Endothelial cell of hepatic sinusoid (primary cell): Measurements from ENCODE around the gene LRRC45.

Experiments
- in situ Hi-C: cut with HindIII; loops from 2 replicates; pipeline ENCODE4 v1.10.0; 2017; ENCODE audit warnings: low sequenced_read_pairs

The LRRC45 gene

DNA sequence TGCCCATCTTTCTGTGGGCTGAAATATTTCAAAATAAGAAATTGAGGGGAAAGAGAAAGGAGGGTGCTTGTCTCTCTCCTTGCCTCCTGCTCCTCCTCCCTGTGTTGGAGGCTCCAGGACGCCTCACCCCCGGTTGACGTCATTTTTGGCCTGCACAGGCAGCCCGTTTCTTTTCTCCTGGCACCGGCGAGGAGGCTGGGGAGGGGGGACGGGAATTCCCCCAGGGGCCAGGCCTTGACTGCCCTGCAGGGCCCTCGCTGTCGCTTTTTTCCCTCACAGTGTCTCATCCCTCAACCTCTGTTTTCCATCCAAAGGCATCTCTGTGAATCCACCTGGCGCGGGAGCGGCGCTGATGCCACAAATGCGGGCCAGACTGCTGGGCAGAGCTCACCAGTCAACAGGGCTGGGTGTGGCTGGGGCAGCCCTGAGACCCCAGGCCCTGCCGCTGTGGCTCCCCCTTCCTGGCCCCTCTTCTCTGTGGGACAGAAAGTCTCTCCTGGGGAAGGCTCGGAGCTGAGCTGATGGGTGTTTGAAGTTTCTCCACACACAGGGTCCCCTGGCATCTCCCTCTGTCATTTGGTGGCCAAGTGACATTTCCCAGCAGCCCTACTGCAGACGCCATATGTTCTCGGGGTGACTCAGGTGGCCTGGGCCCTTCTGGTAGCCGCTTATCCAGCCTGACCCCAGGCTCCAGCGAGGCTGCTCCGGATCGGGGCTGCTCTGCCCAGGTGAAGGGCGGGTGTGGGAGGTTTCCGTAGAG lies 16.5 kb upstream of the LRRC45 start:
- in situ Hi-C loops: no loop called here

DNA sequence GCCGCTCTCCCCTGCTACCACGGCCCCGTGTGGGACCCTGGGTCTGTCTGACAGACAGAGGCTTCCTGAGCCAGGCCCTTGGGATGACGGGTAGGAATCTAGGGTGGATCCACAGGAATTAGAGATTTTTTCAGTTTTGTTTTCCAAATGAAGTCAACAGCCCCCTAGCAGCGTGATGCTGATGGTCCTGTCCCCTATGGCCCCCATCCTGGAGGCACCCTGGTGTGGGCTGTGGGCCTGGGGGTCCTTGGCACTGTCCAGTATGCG lies 15.9 kb upstream of the LRRC45 start:
- in situ Hi-C loops: no loop called here

DNA sequence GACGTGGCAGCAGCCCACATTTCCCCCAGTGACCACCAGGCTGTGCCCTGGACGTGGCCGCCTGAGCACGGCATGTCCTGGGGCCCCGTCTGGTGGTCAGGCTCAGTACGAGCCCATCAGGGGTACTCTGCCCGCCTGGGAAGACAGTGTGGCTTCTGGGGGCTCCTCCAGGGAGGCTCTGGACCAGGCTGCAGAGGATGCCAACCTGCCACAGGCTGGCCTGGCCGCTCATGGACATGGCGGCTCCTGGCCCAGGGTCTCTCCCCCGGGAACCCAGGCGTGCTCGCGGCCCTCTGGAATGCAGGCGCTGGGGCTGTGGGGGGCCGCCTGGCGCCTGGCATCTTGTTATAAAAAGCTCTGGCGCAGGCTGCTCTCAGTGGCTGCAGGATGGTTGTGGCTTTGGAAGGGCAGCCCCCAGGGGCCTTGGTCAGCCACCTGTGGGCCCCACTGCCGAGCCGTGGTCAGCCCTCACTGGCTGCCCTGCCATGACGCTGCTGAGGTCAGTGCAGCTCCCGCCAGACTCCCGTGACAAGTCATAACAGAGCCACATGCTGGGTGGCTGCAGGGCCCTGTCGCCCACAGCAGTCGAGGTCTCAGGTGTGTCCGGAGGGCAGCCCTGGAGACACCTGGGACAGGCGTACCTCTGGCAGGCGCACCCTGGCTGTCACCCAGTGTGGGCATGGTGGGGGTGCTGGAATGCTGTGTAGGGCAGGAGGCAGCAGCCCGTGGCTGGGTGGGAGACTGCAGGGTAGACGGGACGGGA lies 15.4 kb upstream of the LRRC45 start:
- in situ Hi-C loops: no loop called here

DNA sequence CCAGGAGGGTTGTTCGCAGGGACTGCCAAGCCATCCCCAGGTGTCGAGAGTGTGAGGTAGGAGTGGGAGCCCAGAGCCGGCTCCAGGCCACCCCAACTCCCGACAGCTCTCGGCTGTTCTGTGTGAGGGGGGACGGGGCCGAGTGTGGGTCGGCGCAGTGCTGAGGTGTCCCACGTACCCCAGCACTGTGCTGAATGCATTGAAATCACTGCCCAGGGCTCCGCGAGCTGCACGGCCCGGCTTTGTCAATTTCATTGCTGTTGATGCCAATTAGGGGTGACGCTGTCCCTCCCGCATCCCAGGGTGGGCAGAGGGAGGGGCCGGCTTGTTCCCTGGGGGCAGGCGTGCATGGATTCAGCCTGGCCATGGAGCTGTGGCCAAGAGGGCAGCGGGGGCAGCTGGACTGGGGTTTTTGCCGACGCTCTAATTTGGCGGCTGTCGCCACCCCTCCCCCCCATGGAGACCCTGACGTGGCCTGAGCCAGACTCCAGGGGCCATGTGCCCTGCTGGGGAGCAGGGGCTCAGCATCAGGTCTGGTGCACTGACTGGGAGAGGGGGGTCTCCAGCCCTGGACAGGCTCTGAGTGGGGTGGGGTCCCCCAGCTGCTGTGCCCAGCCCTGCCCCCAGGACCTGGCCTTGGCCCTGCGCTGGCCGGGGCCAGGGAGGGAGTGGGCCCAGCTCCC lies 14.7 kb upstream of the LRRC45 start:
- in situ Hi-C loops: no loop called here

DNA sequence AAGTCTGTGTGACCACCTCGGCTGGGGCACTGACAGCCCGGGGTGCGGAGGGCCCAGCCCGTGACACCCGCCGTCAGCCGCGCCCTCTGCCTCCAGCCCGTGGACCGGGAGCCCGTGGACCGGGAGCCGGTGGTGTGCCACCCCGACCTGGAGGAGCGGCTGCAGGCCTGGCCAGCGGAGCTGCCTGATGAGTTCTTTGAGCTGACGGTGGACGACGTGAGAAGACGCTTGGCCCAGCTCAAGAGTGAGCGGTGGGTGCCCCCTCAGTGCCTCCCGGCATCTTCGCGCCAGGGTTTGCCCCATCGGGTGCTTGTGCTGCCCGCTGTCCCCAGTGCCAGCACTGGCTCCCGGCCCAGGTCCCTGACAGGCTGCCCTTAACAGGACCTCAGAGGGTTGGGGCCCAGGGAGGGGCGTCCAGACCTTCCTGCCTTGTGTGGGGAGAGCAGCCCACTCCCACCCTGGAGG lies 14.1 kb upstream of the LRRC45 start:
- in situ Hi-C loops: no loop called here

DNA sequence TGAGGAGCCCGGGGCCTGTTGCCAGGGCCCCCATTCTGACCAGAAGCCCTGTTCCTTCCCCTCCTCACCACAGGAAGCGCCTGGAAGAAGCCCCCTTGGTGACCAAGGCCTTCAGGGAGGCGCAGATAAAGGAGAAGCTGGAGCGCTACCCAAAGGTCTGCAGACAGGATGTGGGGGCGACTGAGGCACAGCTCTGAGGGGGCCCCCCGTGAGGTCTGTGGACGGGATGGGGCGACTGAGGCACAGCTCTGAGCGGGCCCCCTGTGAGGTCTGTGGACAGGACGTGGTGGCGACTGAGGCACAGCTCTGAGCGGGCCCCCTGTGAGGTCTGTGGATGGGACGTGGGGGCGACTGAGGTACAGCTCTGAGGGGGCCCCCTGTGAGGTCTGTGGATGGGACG lies 13.7 kb upstream of the LRRC45 start:
- in situ Hi-C loops: no loop called here

DNA sequence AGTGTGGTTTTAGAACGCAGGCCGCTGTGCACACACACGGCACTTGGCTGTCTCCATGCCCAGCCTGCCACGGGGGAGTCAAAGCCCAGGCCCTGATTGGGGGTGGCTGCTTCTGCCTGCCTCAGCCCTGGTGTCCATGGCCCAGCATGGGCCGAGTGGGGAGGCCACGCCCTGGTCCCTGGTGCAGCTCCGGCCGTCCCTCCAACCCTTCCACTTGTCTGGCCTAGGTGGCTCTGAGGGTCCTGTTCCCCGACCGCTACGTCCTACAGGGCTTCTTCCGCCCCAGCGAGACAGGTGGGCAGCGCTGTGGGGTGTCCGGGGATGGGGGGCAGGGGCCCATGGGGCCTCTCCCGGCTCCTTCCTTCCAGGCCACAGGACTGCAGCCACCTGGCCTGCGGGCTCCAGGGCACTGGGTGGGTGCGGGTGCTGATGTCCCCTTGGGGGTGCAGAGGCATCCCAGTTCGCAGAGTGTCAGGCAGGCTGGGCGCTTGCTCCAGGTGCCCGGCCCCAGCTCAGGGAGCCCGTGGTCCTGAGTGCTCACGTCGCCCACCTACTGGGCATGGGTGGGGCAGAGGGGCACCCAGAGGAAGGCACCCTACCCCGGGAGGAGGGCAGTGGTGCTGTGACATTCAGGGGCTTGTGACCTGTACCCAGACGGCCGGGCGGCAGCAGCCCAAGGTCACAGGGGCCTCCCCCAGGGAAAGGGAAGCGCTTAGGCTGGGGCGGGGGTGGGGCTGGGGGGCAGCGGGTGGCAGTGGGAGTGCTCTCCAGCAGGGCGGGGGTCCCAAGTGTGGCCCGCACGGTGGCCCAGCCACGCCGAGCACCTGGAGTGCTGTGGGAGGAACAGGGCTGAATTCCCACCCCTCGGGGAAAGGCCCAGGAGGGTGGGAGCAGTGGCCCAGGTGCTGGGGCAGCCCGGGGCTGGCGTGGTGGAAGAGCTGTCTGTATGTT lies 12.3 kb upstream of the LRRC45 start:
- in situ Hi-C loops: loop anchor here (10.0 kb wide), 1 partner anchor 404 kb away; the partner anchor contains the start of genes HEXD and OGFOD3

DNA sequence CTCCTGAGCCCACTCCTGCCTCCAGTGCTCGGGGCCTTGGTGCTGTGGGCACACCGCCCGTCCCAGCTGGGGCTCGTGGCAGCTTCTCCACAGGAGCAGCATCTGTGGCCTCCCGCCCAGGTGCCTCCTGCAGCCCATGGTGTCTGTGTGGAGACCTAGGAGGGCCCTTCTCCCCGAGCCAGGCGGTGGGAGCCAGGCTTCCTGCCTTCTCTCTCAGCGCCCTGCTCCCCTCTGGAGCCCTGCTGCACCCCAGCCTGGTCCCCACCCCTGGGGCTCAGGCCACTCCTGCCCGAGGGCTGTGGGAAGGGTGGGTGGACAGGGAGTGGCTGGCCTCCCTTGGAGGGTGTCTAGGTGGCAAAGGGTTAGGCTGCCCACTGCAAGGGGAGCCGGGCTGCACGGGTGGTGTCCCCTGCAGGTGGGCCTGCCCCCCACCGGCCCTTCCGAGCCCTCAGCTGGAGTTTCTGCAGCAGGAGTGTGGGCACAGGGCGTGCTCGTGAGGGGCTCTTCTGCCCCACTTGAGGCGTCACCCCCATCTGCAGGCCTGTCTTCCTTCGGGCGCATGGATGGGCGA lies 11.4 kb upstream of the LRRC45 start:
- in situ Hi-C loops: loop anchor here (10.0 kb wide), 1 partner anchor 403 kb away; the partner anchor contains the start of genes HEXD and OGFOD3

DNA sequence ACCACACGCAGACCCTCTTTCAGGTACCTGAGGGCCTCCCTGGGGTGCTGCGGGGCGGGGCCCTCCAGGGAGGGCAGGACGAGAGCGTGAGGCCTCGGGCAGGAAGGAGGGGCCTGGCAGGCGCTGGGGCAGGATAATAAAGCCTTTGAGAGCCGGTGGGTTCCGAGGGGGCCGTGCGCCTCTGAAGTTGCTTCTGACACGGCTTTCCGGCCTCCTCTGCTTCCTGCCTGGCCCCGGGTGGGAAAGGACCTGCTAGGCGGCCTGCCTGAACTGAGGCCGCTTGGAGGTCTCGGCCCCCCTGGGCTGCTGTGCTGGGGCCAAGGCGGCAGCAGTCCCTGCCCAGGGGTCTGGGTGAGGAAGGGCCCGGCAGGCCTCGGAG lies 10.9 kb upstream of the LRRC45 start:
- in situ Hi-C loops: loop anchor here (10.0 kb wide), 1 partner anchor 403 kb away; the partner anchor contains the start of genes HEXD and OGFOD3

DNA sequence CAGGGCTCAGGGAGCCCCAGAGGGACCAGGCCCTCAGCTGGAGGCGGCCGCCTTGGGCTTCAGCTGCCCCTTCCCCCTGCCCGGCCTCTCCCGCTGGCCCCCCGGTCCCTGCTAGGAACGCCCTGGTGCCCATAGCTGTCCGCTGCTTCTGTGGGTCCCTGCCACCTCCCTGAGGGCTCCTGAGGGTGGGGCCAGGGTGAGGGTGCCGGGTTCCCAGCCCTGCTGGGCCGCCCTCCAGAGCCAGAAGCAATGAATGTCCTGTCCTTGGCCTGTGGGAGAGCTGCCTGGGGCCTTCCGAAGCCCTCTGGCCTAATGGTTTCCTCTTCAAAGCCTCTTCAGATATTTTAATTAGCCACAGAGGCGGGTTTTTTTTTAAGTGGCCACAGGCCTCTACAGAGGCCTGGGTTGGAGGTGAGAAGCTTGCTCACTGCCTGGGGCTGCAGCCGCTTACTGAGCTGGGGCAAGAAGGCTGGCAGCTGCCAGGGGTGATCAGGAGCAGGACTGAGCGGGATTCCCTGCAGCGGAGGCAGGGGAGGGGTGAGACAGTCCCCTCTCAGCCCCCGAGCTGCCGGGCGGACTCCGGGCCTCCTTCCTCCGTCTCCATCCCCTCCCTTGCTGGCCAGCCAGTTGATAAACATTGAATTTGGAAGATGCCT lies 10.3 kb upstream of the LRRC45 start:
- in situ Hi-C loops: loop anchor here (10.0 kb wide), 1 partner anchor 402 kb away; the partner anchor contains the start of genes HEXD and OGFOD3

DNA sequence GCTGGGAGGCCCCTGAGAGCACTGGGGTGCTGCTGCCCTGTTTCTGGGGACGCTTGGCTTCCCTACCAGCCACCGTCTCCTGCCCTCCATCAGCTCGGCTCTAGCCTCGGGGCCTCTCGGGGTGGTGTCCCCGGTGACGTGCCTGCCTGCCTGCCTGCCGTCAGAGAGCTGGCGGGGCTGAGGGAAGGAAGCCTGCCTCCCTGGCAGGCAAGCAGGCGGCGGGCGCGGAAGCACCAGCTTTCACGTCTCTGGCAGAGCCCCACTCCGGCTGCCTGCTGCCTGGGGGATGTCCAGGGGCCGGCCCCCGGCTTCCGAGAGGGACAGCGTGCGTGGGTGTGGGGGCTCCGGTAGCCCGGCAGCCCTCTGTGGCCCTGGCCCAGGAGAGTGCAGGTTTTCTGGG lies 9.8 kb upstream of the LRRC45 start:
- in situ Hi-C loops: loop anchor here (10.0 kb wide), 1 partner anchor 401 kb away; the partner anchor contains the start of genes HEXD and OGFOD3

DNA sequence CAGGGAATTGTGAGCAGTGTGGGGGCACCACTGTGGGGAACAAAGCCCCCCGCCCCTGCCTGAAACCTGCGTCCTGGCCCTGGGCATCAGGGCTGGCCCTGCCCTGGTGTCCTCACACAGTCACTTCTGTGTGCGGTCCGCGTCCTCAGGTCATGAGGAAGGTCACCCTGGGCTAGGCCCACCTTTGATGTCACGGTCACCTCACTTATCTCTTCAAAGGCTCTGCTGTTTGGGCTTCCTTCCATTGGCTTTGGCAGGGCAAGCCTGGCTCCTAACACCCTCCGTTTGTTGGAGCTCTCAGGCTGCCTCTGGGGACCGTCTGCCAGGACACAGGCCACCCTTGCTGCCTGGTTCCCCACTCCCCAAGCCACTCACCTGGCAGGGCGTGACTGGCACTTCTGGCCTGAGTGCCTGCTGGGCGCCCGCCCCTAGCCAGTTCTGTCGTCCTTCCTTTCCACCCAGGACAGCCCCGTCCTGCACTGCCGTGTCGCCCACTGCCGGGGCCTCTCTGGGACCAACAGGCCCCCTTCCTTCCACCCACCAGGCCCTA lies 9.3 kb upstream of the LRRC45 start:
- in situ Hi-C loops: loop anchor here (10.0 kb wide), 1 partner anchor 401 kb away; the partner anchor contains the start of genes HEXD and OGFOD3

DNA sequence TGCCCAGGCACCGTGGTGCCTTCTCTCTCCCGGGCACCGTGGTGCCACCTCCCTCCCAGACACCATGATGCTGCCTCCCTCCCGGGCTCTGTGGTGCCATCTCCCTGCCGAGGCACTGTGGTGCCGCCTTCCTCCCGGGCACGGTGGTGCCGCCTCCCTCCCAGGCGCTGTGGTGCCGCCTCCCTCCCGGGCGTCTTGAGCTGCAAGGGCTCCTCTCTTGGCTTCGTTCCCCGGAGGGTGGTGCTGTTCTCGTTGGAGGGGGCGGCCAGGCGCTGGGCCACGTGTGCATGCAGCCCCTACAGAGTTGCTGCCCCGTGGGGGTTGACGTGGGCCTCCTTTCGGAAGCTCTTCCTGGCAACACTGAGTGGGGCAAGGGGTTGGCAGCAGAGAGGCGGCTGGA lies 8.7 kb upstream of the LRRC45 start:
- in situ Hi-C loops: loop anchor here (10.0 kb wide), 1 partner anchor 400 kb away; the partner anchor contains the start of genes HEXD and OGFOD3

DNA sequence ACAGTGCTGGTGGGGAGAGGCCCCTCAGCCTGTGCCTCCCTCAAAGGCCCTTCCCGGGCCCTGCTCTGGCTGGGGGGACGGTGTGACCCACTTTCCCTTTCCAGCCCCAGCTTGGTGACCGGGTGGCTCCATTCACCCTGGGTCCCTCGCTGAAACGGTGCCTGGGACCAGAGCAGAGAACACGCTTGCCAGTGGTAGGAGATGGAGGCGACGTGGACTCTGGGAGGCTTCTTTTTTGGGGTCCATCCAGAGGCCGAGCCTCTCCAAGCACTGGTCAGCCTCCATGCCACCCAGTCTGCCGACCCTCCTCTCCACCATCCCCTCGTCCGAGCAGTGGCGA lies 8.2 kb upstream of the LRRC45 start:
- in situ Hi-C loops: loop anchor here (10.0 kb wide), 1 partner anchor 400 kb away; the partner anchor contains the start of genes HEXD and OGFOD3

DNA sequence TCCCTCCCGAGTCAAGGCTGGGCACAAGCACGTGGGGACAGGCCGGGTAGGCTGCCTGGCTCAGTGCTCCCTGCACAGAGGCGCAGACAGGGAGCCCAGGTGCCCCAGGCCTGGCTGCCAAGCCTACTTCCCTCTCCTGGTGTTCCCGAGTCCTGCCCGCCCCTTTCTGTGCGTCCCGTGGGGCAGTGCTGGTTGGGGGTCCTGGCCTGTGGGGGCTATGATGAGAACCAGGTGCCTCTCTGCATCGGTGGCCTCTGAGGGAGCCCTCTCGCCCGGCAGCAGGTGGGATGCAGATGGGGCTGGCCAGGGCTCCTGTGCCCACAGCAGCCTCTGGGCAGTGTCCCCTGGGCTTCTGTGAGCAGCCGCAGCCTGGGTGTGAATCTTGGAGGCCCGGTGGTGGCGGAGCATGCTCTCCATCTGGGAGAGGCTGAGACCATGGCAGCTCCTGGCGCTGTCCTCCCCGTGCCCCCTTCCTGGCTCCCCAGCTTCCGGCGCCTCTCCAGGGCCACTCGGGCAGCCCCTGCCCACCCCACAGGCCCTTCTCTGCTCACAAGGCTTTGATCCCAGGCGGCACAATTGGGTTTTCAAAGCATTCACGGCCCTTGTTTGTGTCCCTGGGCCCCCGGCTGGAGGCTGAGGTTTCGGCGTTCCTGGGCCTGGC lies 7.7 kb upstream of the LRRC45 start:
- in situ Hi-C loops: loop anchor here (10.0 kb wide), 1 partner anchor 399 kb away; the partner anchor contains the start of genes HEXD and OGFOD3

DNA sequence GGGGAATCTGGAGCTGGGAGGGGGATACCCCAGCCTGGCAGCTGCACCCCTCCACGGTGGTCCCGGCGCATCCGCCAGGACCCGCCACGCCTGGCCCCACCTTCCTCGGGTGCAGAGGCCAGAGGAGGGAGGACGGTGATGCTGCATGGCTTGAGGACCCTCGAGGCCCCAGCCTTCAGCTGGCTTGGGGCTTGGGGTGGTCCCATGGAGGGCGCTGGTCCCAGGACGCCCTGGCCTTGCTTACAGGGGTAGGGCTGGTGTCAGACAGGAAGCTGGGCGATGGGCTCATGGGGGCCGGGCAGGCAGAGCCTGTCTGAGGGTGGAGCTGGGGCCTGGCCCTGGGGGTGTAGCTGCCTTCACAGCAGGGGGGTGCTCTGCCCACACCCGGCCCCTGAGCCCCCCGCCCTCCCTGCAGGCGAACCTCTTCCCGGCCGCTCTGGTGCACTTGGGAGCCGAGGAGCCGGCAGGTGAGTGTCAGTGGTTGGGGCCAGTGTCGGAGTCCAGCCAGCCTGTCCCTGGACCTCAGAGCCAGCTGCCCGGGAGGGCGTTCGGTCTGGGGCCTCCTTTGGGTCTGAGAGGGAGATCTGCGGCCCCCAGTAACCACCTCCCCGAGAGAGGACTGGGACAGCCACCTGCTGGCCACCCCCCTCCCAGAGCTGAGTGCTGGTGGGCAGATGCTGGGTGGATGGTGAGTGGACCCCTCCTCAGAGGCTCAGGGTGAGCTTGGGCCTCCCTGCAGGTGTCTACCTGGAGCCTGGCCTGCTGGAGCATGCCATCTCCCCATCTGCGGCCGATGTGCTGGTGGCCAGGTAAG lies 6.8 kb upstream of the LRRC45 start:
- in situ Hi-C loops: loop anchor here (10.0 kb wide), 1 partner anchor 399 kb away; the partner anchor contains the start of genes HEXD and OGFOD3

DNA sequence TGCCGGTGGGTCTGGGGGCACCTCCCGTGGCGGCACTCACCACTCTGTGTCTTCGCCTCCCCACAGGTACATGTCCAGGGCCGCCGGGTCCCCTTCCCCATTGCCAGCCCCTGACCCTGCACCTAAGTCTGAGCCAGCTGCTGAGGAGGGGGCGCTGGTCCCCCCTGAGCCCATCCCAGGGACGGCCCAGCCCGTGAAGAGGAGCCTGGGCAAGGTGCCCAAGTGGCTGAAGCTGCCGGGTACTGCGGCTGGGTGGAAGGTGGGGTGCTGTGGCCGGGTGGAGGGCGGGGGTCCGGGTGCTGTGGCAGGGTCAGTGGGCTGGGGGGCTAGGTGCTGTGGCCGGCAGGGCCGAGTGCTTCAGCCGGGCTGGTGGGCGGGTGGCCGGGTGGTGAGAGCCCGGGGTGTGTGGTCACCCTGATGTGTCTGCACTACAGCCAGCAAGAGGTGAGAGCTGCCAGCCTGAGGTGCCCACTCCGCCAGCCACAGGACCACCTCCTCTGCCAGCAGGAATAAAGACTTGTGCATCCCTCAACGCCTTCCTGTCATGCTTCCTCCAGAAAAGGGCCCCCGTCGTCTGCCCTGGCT lies 6.1 kb upstream of the LRRC45 start:
- in situ Hi-C loops: loop anchor here (10.0 kb wide), 1 partner anchor 398 kb away; the partner anchor contains the start of genes HEXD and OGFOD3
